Measurements from ENCODE around the gene IPO13. TPM values are rescaled to one million over a fixed set of nuclear protein-coding genes. Genes with fewer than 3 reads are reported as not detected.
A peak's percentile ranks its signal among the peaks of the same experiment; 100 is the strongest.

The IPO13 gene
- total RNA-seq, 2 donors from 2014 or later: 18.6 to 21.5 TPM

DNA sequence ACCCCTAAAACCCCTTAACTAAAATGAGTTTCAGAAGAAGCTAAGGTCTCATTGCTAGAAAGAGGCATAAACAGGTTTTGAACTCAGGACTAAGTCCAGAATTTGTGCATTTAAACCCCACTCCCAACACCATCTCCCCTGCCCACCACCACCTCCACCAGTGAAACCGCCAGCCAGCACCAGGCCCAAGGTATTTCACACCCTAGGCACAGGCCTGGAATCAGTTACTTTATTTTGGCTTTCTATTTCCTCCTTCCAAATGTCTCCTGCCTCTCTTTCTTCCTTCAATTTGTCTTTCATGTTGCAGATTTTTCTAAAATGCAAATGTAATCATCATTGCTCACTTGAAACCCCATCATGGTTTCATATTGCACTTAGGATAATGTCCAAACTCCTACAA is 1.9 kb upstream of the IPO13 start:
- Mint-ChIP-seq H3K36me3 (ENCODE audit: low read depth) (no peaks in the 10 kb centered on the region), H3K4me3 (no peak overlapping the region), H3K4me1 (peaks cover 10% of the 10 kb centered on the region), H3K27ac (no peak overlapping the region), H3K27me3 (ENCODE audit: insufficient read depth) (peaks cover 5% of the 10 kb centered on the region), H3K9me3 (no peaks in the 10 kb centered on the region)
- peaks cover 2% of the 10 kb centered on the region for H3K36me3 ChIP-seq (ENCODE audit: control insufficient read depth, insufficient read depth, low read length)
- peaks cover 10% of the 10 kb centered on the region for H3K4me1 ChIP-seq (ENCODE audit: control insufficient read depth, insufficient read depth, low read length)
- no peak for DNase-seq
- no peak overlapping the region for H3K4me3 ChIP-seq (ENCODE audit: low read length)
- TF ChIP-seq, protein P1, sequence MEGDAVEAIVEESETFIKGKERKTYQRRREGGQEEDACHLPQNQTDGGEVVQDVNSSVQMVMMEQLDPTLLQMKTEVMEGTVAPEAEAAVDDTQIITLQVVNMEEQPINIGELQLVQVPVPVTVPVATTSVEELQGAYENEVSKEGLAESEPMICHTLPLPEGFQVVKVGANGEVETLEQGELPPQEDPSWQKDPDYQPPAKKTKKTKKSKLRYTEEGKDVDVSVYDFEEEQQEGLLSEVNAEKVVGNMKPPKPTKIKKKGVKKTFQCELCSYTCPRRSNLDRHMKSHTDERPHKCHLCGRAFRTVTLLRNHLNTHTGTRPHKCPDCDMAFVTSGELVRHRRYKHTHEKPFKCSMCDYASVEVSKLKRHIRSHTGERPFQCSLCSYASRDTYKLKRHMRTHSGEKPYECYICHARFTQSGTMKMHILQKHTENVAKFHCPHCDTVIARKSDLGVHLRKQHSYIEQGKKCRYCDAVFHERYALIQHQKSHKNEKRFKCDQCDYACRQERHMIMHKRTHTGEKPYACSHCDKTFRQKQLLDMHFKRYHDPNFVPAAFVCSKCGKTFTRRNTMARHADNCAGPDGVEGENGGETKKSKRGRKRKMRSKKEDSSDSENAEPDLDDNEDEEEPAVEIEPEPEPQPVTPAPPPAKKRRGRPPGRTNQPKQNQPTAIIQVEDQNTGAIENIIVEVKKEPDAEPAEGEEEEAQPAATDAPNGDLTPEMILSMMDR (conservative IDR thresholded peaks at IDR 0.05): no peak
- H3K27ac ChIP-seq (ENCODE audit: low read depth, low read length): no peak overlapping the region
- 96 to 100% methylated on average over 1 of the region's 1 CpG for WGBS, 2 experiments (ENCODE audit: insufficient coverage in 1 of 2, insufficient read length in 1 of 2)
- no peaks in the 10 kb centered on the region for H3K9me3 ChIP-seq (ENCODE audit: control insufficient read depth, low read length)
- H3K9ac ChIP-seq (ENCODE audit: extremely low read depth, low read length, poor library complexity, severe bottlenecking): no peak overlapping the region
- peaks cover 4% of the 10 kb centered on the region for H3K27me3 ChIP-seq (ENCODE audit: control insufficient read depth, insufficient read depth, low read length, poor library complexity, severe bottlenecking)

DNA sequence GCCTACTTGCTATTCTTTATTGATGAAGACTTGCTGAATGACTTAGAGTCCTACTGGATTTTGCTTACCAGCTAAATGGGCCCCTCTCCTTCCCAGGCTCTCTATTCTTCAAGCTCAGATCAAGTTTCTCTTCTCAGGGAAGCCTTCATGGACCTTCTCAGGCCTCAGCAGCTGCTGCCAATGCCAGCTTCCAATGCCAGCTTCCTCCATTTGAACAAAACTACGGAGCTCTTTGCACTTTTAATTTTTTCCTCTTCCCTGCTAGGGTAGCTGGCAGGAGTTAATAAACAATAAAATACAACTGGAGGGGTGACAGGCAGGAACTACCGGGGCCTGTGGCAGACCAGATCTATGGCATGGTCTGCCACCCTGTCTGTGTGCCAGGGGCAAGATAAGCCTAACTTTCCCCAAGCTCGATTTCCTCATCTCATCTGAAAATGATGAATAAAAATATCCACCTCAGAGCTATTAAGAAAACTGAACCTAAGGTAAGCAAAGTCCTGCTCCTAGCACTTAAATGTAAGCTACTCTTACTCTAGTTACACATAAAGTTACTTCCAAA is 995 bp upstream of the IPO13 start:
- no peaks in the 10 kb centered on the region for H3K9me3 Mint-ChIP-seq
- Histone ChIP-seq H3K4me3 (ENCODE audit: low read length) (peak overlapping the region; percentile 95), H3K36me3 (ENCODE audit: control insufficient read depth, insufficient read depth, low read length) (peaks cover 11% of the 10 kb centered on the region), H3K4me1 (ENCODE audit: control insufficient read depth, insufficient read depth, low read length) (peaks cover 10% of the 10 kb centered on the region), H3K27me3 (ENCODE audit: control insufficient read depth, insufficient read depth, low read length, poor library complexity, severe bottlenecking) (no peaks in the 10 kb centered on the region), H3K27ac (ENCODE audit: low read depth, low read length) (no peak overlapping the region), H3K9ac (ENCODE audit: extremely low read depth, low read length, poor library complexity, severe bottlenecking) (peak overlapping the region; percentile 98), H3K9me3 (ENCODE audit: control insufficient read depth, low read length) (no peaks in the 10 kb centered on the region)
- peaks cover 5% of the 10 kb centered on the region for H3K27me3 Mint-ChIP-seq (ENCODE audit: insufficient read depth)
- H3K27ac Mint-ChIP-seq: peak overlapping the region; percentile 95
- peaks cover 3% of the 10 kb centered on the region for H3K36me3 Mint-ChIP-seq (ENCODE audit: low read depth)
- peak overlapping the region; percentile 83 for H3K4me3 Mint-ChIP-seq
- 78 to 88% methylated on average over 3 of the region's 3 CpGs for WGBS, 2 experiments (ENCODE audit: insufficient coverage in 1 of 2, insufficient read length in 1 of 2)
- peaks cover 10% of the 10 kb centered on the region for H3K4me1 Mint-ChIP-seq
- no peak for DNase-seq
- TF ChIP-seq, protein P1 (conservative IDR thresholded peaks at IDR 0.05): no peak

DNA sequence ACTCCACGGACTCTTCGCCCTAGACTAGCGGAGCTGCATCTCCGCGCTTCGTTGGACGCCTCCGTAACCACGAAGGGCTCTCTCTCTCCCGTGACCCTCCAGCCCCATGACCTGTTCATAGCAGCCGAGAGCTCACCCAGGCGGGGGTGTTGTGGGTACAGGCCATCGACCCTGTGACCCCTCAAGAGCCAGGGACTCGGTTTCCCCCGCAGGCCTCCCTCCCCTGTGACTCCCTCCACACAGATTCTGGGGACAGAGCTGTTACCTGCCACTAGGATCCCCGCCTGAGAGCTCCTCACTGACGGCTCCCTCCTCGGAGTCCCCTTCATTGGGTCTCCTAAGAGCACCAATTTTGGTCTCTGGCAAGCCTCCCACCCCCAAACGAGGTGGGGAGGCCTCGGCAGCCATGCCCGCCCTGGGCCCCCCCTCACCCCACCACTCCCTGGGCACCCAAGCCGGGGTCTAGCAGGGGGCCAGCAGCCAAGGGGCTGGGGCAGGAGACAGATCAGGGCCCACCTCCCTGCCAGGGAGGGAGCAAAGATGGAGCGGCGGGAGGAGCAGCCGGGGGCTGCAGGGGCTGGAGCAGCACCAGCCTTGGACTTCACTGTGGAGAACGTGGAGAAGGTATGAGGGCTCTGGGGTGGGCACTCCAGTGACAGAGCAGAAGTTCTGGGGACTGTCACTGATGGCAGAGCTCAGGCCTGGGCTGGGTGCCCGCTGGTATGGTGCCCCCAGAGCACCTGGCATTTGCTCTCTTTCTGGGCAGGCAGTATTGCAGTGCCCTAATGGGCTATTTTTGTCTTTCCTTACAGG is 517 bp downstream of the IPO13 start:
- Histone ChIP-seq H3K4me1 (ENCODE audit: control insufficient read depth, insufficient read depth, low read length) (peaks cover 10% of the 10 kb centered on the region), H3K27ac (ENCODE audit: low read depth, low read length) (peak overlapping the region; percentile 99), H3K9me3 (ENCODE audit: control insufficient read depth, low read length) (no peaks in the 10 kb centered on the region), H3K36me3 (ENCODE audit: control insufficient read depth, insufficient read depth, low read length) (peaks cover 12% of the 10 kb centered on the region), H3K9ac (ENCODE audit: extremely low read depth, low read length, poor library complexity, severe bottlenecking) (peak overlapping the region; percentile 98), H3K27me3 (ENCODE audit: control insufficient read depth, insufficient read depth, low read length, poor library complexity, severe bottlenecking) (no peaks in the 10 kb centered on the region), H3K4me3 (ENCODE audit: low read length) (peak overlapping the region; percentile 95)
- WGBS, 2 experiments (ENCODE audit: insufficient coverage in 1 of 2, insufficient read length in 1 of 2): 18 to 52% methylated on average over 2 to 27 of the region's 27 CpGs
- no peak for DNase-seq
- Mint-ChIP-seq H3K9me3 (no peaks in the 10 kb centered on the region), H3K4me3 (peak overlapping the region; percentile 83), H3K4me1 (peaks cover 10% of the 10 kb centered on the region), H3K36me3 (ENCODE audit: low read depth) (peaks cover 3% of the 10 kb centered on the region), H3K27me3 (ENCODE audit: insufficient read depth) (peaks cover 5% of the 10 kb centered on the region), H3K27ac (peak overlapping the region; percentile 96)
- TF ChIP-seq, protein P1 (conservative IDR thresholded peaks at IDR 0.05): no peak
